MM.1S (cell line): ENCODE data around the gene LRIT3.

Source experiments
- DNase-seq: peaks from one replicate; pipeline ENCODE4 v3.0.0-alpha.2; 2015
- H2AFZ ChIP-seq: fragments of 300-600 bp; sonication (generic); 2 replicates; pipeline ENCODE4 v1.6.0; 2016; ENCODE audit warnings: antibody characterized with exemption, low read length
- H3F3A ChIP-seq: fragments of 300-600 bp; sonication (generic); 2 replicates; pipeline ENCODE4 v1.6.1; 2016; ENCODE audit warnings: mild to moderate bottlenecking, antibody characterized with exemption, low read length, moderate library complexity, mixed read lengths; ENCODE audit not compliant: insufficient read depth
- H3K27ac ChIP-seq: fragments of 300-600 bp; sonication (generic); 2 replicates; pipeline ENCODE4 v1.5.1; 2016; ENCODE audit warnings: mild to moderate bottlenecking, low read length
- H3K27me3 ChIP-seq: fragments of 300-600 bp; sonication (generic); replicated peaks from 2 replicates; pipeline ENCODE4 v1.6.0; 2016; ENCODE audit warnings: low read length; ENCODE audit not compliant: insufficient read depth
- H3K36me3 ChIP-seq: fragments of 300-600 bp; sonication (generic); replicated peaks from 2 replicates; pipeline ENCODE4 v1.6.1; 2016; ENCODE audit warnings: mild to moderate bottlenecking, low read length, mixed read lengths; ENCODE audit not compliant: insufficient read depth
- H3K4me1 ChIP-seq: fragments of 300-600 bp; sonication (generic); 2 replicates; pipeline ENCODE4 v1.6.1; 2016; ENCODE audit warnings: low read length, mixed read lengths
- H3K4me2 ChIP-seq: fragments of 300-600 bp; sonication (generic); 2 replicates; pipeline ENCODE4 v1.6.0; 2016; ENCODE audit warnings: low read depth, low read length
- H3K4me3 ChIP-seq: fragments of 300-600 bp; sonication (generic); 2 replicates; pipeline ENCODE4 v1.5.1; 2016; ENCODE audit warnings: low read length, mixed read lengths
- H3K79me2 ChIP-seq: fragments of 300-600 bp; sonication (generic); 2 replicates; pipeline ENCODE4 v1.6.1; 2016; ENCODE audit warnings: mixed run types, low read length, mixed read lengths
- H3K9ac ChIP-seq: fragments of 300-600 bp; sonication (generic); 2 replicates; pipeline ENCODE4 v1.6.1; 2016; ENCODE audit warnings: low read length, mixed read lengths
- H3K9me2 ChIP-seq: fragments of 300-600 bp; sonication (generic); replicated peaks from 2 replicates; pipeline ENCODE4 v1.6.1; 2016; ENCODE audit warnings: mild to moderate bottlenecking, low read length, mixed read lengths; ENCODE audit not compliant: insufficient read depth
- H3K9me3 ChIP-seq: fragments of 300-600 bp; sonication (generic); replicated peaks from 2 replicates; pipeline ENCODE4 v1.6.1; 2016; ENCODE audit warnings: mild to moderate bottlenecking, low read length, mixed read lengths; ENCODE audit not compliant: insufficient read depth
- H4K20me1 ChIP-seq: fragments of 300-600 bp; sonication (generic); 2 replicates; pipeline ENCODE4 v1.6.1; 2016; ENCODE audit warnings: mild to moderate bottlenecking, low read length, moderate library complexity, mixed read lengths; ENCODE audit not compliant: insufficient read depth
- EZH2 ChIP-seq: fragments of 300-600 bp; sonication (generic); optimal IDR thresholded peaks from 2 replicates; pipeline ENCODE3; 2017; ENCODE audit warnings: low read depth, mild to moderate bottlenecking, antibody characterized with exemption, low read length, mixed read lengths
- EZH2phosphoT487 ChIP-seq: fragments of 300-600 bp; sonication (generic); IDR thresholded peaks from 2 replicates; pipeline ENCODE4 v1.6.1; 2018; ENCODE audit warnings: antibody characterized with exemption, low read length
- TF ChIP-seq, protein P1 (sequence below): fragments of 300-600 bp; sonication (generic); IDR thresholded peaks from 2 replicates; pipeline ENCODE4 v1.5.1; 2016; ENCODE audit warnings: antibody characterized with exemption, low read length, mixed read lengths

LRIT3 gene

DNA sequence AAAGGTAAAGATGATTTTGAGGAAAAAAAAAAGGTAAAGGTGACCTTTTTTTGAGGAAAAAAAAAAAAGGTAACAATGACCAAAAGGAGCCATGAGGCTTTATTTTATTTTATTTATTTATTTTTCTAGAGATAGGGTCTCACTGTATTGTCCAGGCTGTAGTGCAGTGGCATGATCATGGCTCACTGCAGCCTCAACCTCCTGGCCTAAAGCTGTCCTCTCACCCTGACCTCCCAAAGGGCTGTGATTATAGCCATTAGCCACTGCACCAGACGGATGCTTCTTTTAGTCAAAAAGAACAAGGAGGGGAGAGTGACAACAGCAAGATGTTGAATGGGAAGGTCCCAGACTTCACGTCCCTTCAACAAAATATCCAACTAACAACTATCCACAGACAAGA, 30.4 kb downstream of the LRIT3 start:
- TF ChIP-seq, protein P1, sequence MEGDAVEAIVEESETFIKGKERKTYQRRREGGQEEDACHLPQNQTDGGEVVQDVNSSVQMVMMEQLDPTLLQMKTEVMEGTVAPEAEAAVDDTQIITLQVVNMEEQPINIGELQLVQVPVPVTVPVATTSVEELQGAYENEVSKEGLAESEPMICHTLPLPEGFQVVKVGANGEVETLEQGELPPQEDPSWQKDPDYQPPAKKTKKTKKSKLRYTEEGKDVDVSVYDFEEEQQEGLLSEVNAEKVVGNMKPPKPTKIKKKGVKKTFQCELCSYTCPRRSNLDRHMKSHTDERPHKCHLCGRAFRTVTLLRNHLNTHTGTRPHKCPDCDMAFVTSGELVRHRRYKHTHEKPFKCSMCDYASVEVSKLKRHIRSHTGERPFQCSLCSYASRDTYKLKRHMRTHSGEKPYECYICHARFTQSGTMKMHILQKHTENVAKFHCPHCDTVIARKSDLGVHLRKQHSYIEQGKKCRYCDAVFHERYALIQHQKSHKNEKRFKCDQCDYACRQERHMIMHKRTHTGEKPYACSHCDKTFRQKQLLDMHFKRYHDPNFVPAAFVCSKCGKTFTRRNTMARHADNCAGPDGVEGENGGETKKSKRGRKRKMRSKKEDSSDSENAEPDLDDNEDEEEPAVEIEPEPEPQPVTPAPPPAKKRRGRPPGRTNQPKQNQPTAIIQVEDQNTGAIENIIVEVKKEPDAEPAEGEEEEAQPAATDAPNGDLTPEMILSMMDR, result no peak
- TF ChIP-seq EZH2phosphoT487 (no peak), EZH2 (no peak)
- Histone ChIP-seq H3K36me3 (no peaks in the 10 kb centered on the region), H3K9ac (no peak overlapping the region), H3K27ac (no peak overlapping the region), H3K9me2 (no peaks in the 10 kb centered on the region), H3K4me2 (no peak overlapping the region), H2AFZ (no peak overlapping the region), H3F3A (no peaks in the 10 kb centered on the region), H3K79me2 (no peaks in the 10 kb centered on the region), H3K4me1 (0 out of 2 replicates have a peak, but pooled peaks cover 4% of the 10 kb centered on the region), H4K20me1 (no peaks in the 10 kb centered on the region), H3K27me3 (no peaks in the 10 kb centered on the region), H3K9me3 (no peaks in the 10 kb centered on the region), H3K4me3 (no peak overlapping the region)
- no peak for DNase-seq

DNA sequence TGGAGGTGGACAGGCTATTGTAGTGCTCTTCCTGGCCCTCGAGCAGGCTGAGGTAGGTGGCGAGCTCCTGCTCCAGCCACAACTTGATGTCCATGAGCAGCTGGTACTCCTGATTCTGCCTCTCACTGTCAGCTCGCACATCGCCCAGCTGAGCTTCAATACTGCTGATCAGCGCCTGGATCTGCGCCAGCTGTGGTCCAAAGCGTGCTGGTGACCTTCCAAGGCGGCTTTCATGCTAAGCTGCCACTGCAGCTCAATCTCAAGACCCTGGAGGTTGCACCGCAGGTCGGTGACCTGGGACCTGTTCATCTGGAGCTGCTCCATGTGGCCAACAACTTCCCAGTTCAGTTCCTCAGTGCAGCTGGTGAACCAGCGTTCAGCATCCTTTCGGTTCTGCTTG, 31.2 kb downstream of the LRIT3 start:
- H3F3A ChIP-seq, result no peaks in the 10 kb centered on the region
- TF ChIP-seq, protein P1, result no peak
- TF ChIP-seq EZH2, result no peak
- no peak for TF ChIP-seq EZH2phosphoT487
- DNase-seq, result no peak
- no peak overlapping the region for H2AFZ ChIP-seq
- H3K79me2 ChIP-seq, result no peaks in the 10 kb centered on the region
- H3K4me1 ChIP-seq, result 0 out of 2 replicates have a peak, but pooled peaks cover 4% of the 10 kb centered on the region
- H4K20me1 ChIP-seq, result no peaks in the 10 kb centered on the region
- H3K4me2 ChIP-seq, result no peak overlapping the region
- H3K36me3 ChIP-seq, result no peaks in the 10 kb centered on the region
- no peak overlapping the region for H3K4me3 ChIP-seq
- H3K9ac ChIP-seq, result no peak overlapping the region
- no peaks in the 10 kb centered on the region for H3K9me3 ChIP-seq
- no peaks in the 10 kb centered on the region for H3K9me2 ChIP-seq
- H3K27ac ChIP-seq, result no peak overlapping the region
- no peaks in the 10 kb centered on the region for H3K27me3 ChIP-seq

DNA sequence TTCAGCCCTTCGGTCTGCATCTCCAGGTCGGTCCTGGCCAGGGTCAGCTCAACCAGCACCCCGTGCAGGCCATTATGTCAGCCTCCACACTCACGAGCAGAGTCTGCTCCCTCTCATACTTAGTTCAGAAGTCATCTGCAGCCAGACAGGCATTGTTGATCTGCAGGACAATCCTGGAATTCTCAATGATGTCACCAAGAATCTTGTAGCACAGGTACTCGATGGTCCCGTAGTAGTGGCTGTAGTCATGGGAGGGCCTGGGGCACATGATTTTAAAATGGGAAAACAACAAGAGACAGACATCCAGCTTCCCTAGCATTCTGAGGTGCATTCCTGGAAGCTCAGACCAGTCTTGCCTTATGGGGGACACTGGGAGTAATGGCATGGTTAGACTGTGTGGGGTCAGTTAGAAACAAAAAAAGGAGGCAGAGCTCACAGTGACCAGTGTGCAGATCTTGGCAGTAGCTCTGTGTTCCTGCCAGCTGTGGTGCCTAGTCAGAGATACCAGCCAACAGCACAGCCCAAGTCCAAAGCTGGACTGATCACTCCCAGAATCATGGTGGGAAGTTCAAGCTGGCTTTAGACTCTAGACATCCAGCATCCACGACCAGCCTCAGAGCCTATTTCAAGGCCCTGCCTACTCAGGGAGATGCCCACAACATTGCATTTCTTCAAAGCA, 31.9 kb downstream of the LRIT3 start:
- Histone ChIP-seq H3K9me3 (no peaks in the 10 kb centered on the region), H3K4me3 (no peak overlapping the region), H3K4me2 (no peak overlapping the region), H3K27ac (no peak overlapping the region), H3K4me1 (0 out of 2 replicates have a peak, but pooled peaks cover 4% of the 10 kb centered on the region), H3K36me3 (no peaks in the 10 kb centered on the region), H3K79me2 (no peaks in the 10 kb centered on the region), H2AFZ (no peak overlapping the region), H3K9me2 (no peaks in the 10 kb centered on the region), H3F3A (no peaks in the 10 kb centered on the region), H4K20me1 (no peaks in the 10 kb centered on the region), H3K27me3 (no peaks in the 10 kb centered on the region), H3K9ac (no peak overlapping the region)
- TF ChIP-seq EZH2phosphoT487 (no peak), EZH2 (no peak)
- TF ChIP-seq, protein P1, result no peak
- DNase-seq, result no peak
